Left renal cortex interstitium (tissue), 4 donors: ENCODE results near the gene TMEM248. TPM values are rescaled to one million over a fixed set of nuclear protein-coding genes. Genes with fewer than 3 reads are reported as not detected.
"Not testable (repeated sequence)": the region's sequence is repeated elsewhere in the genome, so short reads cannot be mapped to it uniquely, and the experiment has no call there.

Source experiments
- DNase-seq, 4 donors: peaks; one replicate each; pipeline ENCODE4 v3.0.0-alpha.2; 2013; ENCODE audit warnings: low read depth in 4 of 4, low spot score in 2 of 4, missing footprints in 1 of 4
- polyA plus RNA-seq, 4 donors: library from polyadenylated mRNA; unstranded; fragments of 120-200 nt; gene quantifications; one replicate each; pipeline ENCODE4 v1.2.1, GENCODE V29; 2013; ENCODE audit not compliant: insufficient read length in 4 of 4

Gene TMEM248
- 10 to 100 TPM; 74.0 to 80.2 (median 78.9) TPM for polyA plus RNA-seq

- DNase-seq, result peak; percentile 63 to 82 (median 78)
These were observed at the start of gene TMEM248 for GRCh38 chr7:66920769-66921395. TMEM248 (plus strand) TSS chr7:66921225; CDS start chr7:66941866, 20,641 bp downstream.

- no peak for DNase-seq
These were observed 47.5 kb upstream of the TMEM248 start for GRCh38 chr7:66873476-66873875.

GRCh38 chr7:66877577-66878300 is 43.3 kb upstream of the TMEM248 start:
- DNase-seq, result no peak

GRCh38 chr7:66878301-66878685 is 42.7 kb upstream of the TMEM248 start:
- DNase-seq, result not testable (repeated sequence)

- DNase-seq, result no peak
These were observed 41.0 kb upstream of the TMEM248 start for GRCh38 chr7:66880053-66880452.

GRCh38 chr7:66880577-66880976 is 40.4 kb upstream of the TMEM248 start:
- DNase-seq, result not testable (repeated sequence)

GRCh38 chr7:66883716-66884115 is 37.3 kb upstream of the TMEM248 start:
- no peak for DNase-seq

- DNase-seq, result not testable (repeated sequence)
These were observed 36.5 kb upstream of the TMEM248 start for GRCh38 chr7:66884556-66884955.

- DNase-seq, result no peak
These were observed 34.9 kb upstream of the TMEM248 start for GRCh38 chr7:66886152-66886551.

- not testable (repeated sequence) for DNase-seq
These were observed 32.8 kb upstream of the TMEM248 start for GRCh38 chr7:66888223-66888622.

GRCh38 chr7:66894463-66895080 is 26.5 kb upstream of the TMEM248 start:
- no peak for DNase-seq

- no peak for DNase-seq
These were observed 24.6 kb upstream of the TMEM248 start for GRCh38 chr7:66896441-66896840.

GRCh38 chr7:66899552-66900280 is 21.3 kb upstream of the TMEM248 start:
- no peak for DNase-seq

GRCh38 chr7:66901941-66902843 is 18.8 kb upstream of the TMEM248 start:
- DNase-seq, result no peak

- no peak for DNase-seq
These were observed 18.2 kb upstream of the TMEM248 start for GRCh38 chr7:66902844-66903180.

- no peak for DNase-seq
These were observed 17.5 kb upstream of the TMEM248 start for GRCh38 chr7:66903360-66904062.

GRCh38 chr7:66904063-66904593 is 16.9 kb upstream of the TMEM248 start:
- no peak for DNase-seq

- no peak for DNase-seq
These were observed 15.7 kb upstream of the TMEM248 start for GRCh38 chr7:66905278-66905677.

- no peak for DNase-seq
These were observed 15.3 kb upstream of the TMEM248 start for GRCh38 chr7:66905689-66906088.
